ENCODE measurements around the gene CYP8B1.

The CYP8B1 gene

GRCh38 chr3:42853056-42853455 lies 22.6 kb downstream of the CYP8B1 start:
- no peak for DNase-seq (ENCODE audit: low spot score)

GRCh38 chr3:42852441-42852840 lies 23.2 kb downstream of the CYP8B1 start:
- DNase-seq (ENCODE audit: low spot score) = no peak

DNA sequence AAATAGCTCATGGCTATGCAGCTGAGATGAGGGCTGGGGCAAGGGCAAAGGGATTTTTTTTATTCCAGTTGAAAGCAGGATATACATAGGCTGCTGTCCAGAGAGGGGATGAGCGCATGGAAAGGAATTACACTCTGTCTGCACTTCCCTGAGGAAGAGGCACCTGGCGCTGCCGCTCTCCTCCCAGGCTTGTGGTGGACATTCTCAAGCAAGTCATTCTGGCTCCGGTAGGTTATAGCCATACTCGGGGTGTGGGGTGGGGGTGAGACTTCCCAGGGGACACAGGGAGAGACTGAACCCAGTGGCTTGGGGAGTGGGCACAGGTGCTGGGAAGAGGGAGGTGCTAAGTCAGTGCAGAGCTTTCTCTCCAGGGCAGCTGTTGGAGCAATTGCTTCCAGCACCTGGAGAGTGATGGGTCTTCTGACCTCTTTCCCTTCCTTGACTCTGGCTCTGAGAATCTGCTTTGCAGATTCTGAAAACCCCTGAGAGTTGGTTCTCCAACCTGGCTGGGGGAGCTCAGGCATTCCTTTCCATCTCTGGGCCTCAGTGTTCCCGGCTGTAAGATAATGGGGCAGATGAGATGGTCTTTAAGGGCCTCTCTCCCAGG lies 24.3 kb downstream of the CYP8B1 start:
- no peak for DNase-seq (ENCODE audit: low spot score)

DNA sequence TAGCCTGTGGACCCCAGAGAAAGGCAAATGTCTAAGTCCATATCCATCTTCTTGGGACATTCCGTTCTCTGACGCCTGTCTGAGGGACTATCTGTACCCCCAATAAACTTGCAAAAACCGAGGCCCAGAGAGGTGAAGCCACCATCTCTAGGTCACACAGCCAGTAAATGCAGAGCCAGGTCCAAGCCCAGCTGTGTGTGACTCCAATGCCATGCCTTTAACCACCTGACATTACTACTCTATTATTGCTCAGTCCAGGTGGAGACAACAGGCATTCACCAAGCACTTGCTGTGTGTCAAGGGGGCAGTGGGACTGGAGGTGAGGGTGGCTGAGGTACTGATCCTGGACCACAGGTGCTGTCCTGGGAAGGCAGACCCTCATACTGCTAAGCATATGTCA lies 25.4 kb downstream of the CYP8B1 start:
- no peak for DNase-seq (ENCODE audit: low spot score)

DNA sequence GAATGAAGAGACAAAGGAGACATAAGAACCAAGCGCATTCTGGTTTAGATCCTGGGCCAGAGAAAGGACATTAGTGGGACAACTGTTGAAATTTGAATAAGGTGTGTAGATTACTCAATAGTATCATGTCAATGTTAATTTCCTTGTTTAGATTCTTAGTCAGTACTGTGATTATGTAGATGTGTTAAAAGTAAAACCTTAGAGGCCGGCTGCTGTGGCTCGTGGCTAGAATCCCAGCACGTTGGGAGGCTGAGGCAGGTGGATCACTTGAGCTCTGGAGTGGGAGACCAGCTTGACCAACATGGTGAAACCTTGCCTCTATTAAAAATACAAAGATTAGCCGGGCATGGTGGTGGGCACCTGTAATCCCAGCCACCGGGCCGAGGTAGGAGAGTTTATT lies 26.7 kb downstream of the CYP8B1 start:
- DNase-seq (ENCODE audit: low spot score) = no peak

DNA sequence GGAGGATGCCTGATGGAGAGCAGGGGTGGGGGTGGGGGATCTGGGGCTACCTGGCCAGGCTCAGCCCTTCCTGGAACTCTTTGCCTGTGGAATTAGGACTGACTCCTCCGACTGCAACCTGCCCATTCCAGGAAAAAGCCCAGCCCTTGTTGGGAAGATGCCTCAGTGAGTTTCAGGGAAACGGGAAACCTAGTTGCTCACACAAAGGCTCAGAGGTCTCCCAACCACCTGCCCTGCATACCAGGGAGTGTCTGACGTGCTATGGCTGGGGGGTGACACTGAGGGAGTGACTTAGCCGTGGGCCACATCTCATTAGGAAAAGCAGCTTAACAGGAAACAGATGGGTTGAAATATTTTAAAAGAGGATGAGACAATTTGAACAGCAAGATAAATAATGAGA lies 27.9 kb downstream of the CYP8B1 start:
- DNase-seq (ENCODE audit: low spot score) = no peak

- no peak for DNase-seq (ENCODE audit: low spot score)
Observed at GRCh38 chr3:42846685-42847522, 28.8 kb downstream of the CYP8B1 start.

GRCh38 chr3:42844815-42845214 lies 30.9 kb downstream of the CYP8B1 start:
- no peak for DNase-seq (ENCODE audit: low spot score)

- DNase-seq (ENCODE audit: low spot score) = peak; percentile 38
Observed at GRCh38 chr3:42844412-42844713, 31.3 kb downstream of the CYP8B1 start.

- DNase-seq (ENCODE audit: low spot score) = no peak
Observed at GRCh38 chr3:42843713-42844411, 31.8 kb downstream of the CYP8B1 start.

- DNase-seq (ENCODE audit: low spot score) = no peak
Observed at GRCh38 chr3:42841332-42841731, 34.3 kb downstream of the CYP8B1 start.

- DNase-seq (ENCODE audit: low spot score) = peak; percentile 65
Observed at GRCh38 chr3:42839616-42840015, 36.1 kb downstream of the CYP8B1 start.

GRCh38 chr3:42838571-42838970 lies 37.1 kb downstream of the CYP8B1 start:
- no peak for DNase-seq (ENCODE audit: low spot score)

- no peak for DNase-seq (ENCODE audit: low spot score)
Observed at GRCh38 chr3:42836150-42837123, 39.2 kb downstream of the CYP8B1 start.

- DNase-seq (ENCODE audit: low spot score) = peak; percentile 86
Observed at GRCh38 chr3:42831321-42831713, 44.4 kb downstream of the CYP8B1 start.

DNA sequence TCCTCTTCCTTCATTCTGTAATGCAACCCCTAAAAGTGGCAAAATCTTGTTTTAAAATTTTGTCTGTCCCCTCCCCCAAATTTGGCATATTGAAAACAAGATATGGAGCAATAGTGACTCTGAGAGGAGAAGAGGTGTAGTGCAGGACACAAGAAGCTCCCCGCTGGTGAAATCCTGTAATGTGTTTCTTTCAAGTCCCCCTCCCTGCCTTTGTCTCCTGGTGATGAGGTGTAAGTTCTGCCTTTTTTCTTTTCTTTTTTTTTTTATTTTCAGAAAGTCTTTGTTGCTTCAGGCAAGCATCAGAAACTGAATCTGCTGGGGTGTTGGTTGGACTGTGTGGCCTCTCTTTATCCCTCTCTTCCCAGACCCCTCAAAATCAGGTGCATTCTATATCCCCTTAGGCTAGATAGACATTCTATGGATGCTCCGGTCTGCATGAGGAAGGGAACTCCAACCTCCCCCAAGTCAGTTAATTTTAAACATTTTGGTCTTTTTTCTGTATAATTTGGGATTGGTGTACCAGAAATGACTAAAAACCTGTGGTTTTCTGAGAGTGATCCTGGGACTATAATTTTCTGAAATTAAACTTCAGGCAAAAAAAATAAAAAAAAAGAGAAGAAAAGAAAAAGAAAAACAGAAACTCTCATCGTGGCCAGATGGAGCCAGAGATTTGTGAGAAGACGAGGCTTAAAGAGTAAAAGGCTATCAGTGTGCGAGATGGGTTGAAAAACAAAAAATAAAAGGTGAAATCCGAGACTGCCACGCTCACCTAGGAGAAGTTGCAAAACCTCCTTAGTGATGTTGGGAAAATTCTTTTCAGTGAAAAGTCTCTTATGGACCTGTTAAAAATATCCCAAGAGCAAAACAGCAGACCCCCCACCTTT lies 45.0 kb downstream of the CYP8B1 start:
- DNase-seq (ENCODE audit: low spot score) = peak; percentile 65

- no peak for DNase-seq (ENCODE audit: low spot score)
Observed at GRCh38 chr3:42829628-42830436, 45.8 kb downstream of the CYP8B1 start.

DNA sequence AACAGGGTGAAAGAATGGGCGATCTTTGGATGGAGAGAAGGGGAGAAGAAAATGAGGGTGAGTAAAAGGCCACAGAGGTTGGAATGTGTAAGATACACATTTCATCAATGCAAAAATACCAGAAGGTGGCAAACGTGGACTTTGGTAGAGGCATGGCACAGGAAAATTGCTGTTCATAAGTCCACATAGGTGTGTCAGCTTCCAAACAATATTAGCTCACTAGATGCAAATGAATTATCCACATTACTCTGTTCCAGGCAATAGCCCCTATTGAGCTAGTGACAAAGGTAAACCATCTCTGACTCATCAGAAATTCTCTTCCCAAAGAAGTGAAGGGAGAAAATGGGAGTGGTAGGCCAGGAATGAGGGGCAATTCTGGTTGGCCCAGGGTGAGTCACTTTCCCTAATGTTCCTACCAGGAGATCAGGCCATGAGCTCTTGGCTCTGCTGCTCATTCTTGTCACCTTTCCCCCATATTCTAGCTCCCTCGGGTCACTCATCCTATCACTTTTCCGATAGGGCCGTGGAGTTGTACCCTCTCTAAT lies 46.5 kb downstream of the CYP8B1 start:
- DNase-seq (ENCODE audit: low spot score) = no peak

GRCh38 chr3:42827654-42828053 lies 48.0 kb downstream of the CYP8B1 start:
- DNase-seq (ENCODE audit: low spot score) = no peak

- DNase-seq (ENCODE audit: low spot score) = no peak
Observed at GRCh38 chr3:42827023-42827422, 48.7 kb downstream of the CYP8B1 start.

All from iPS-NIHi11 (cell line).